GM18507 (cell line): ENCODE measurements around the gene CBFA2T3.

ENCODE experiments used
- DNase-seq: peaks from one replicate; pipeline ENCODE4 v3.0.0; 2011; ENCODE audit warnings: low read depth; ENCODE audit not compliant: insufficient read length; ENCODE audit errors: extremely low spot score
- FAIRE-seq: peaks from 2 replicates; lab custom pipeline; 2011; peaks lifted over from hg19 to GRCh38; lab: Jason Lieb, UNC

The CBFA2T3 gene

GRCh38 chr16:88885693-88886280 lies 91.2 kb downstream of the CBFA2T3 start:
- DNase-seq (no peak), FAIRE-seq (no peak)

- FAIRE-seq = no peak
These were observed 92.3 kb downstream of the CBFA2T3 start for GRCh38 chr16:88884569-88885271.

GRCh38 chr16:88883946-88884345 lies 93.1 kb downstream of the CBFA2T3 start:
- DNase-seq = no peak
- no peak for FAIRE-seq

More at GRCh38 chr16:88884569-88885271, 92.3 kb downstream of the CBFA2T3 start:
- no peak for DNase-seq

- DNase-seq (no peak), FAIRE-seq (no peak)
These were observed 93.7 kb downstream of the CBFA2T3 start for GRCh38 chr16:88883117-88883895.

GRCh38 chr16:88882358-88883030 lies 94.5 kb downstream of the CBFA2T3 start:
- FAIRE-seq = no peak
- DNase-seq = no peak

GRCh38 chr16:88881675-88882357 lies 95.2 kb downstream of the CBFA2T3 start:
- DNase-seq (no peak), FAIRE-seq (no peak)

GRCh38 chr16:88881007-88881615 lies 95.9 kb downstream of the CBFA2T3 start:
- no peak for FAIRE-seq
- DNase-seq = no peak

- DNase-seq = no peak
- FAIRE-seq = no peak
These were observed 96.6 kb downstream of the CBFA2T3 start for GRCh38 chr16:88880226-88881006.

GRCh38 chr16:88879788-88880055 lies 97.3 kb downstream of the CBFA2T3 start:
- no peak for DNase-seq
- no peak for FAIRE-seq

- DNase-seq (no peak), FAIRE-seq (no peak)
These were observed 97.8 kb downstream of the CBFA2T3 start for GRCh38 chr16:88878967-88879787.

- DNase-seq (no peak), FAIRE-seq (no peak)
These were observed 98.7 kb downstream of the CBFA2T3 start for GRCh38 chr16:88878356-88878755.

GRCh38 chr16:88877564-88878289 lies 99.3 kb downstream of the CBFA2T3 start:
- no peak for DNase-seq
- no peak for FAIRE-seq

GRCh38 chr16:88876942-88877526 lies 100.0 kb downstream of the CBFA2T3 start:
- no peak for FAIRE-seq
- no peak for DNase-seq

GRCh38 chr16:88875703-88876234 lies 101.2 kb downstream of the CBFA2T3 start:
- no peak for DNase-seq

GRCh38 chr16:88874938-88875599 lies 101.9 kb downstream of the CBFA2T3 start:
- FAIRE-seq = no peak
- no peak for DNase-seq

More at GRCh38 chr16:88875703-88876234, 101.2 kb downstream of the CBFA2T3 start:
- FAIRE-seq = no peak
